GM12878 (cell line): ENCODE data around the gene MCC. TPM values are rescaled to one million over a fixed set of nuclear protein-coding genes. Genes with fewer than 3 reads are reported as not detected.

Experiments used
- ATAC-seq: fragments of 200-7000 bp; cut with Tn5 transposase; 3 replicates; pipeline ENCODE4 v1.9.1; 2020; ENCODE audit warnings: mild to moderate bottlenecking, moderate library complexity
- BruUV-seq: library from RNA; stranded (reverse); fragments of 400-500 nt; replicated peaks from 2 replicates; lab custom pipeline; 2021; lab: Mats Ljungman, UMichigan
- CTCF ChIA-PET: fragments of 300-600 bp; sonication (Branson Sonifier 250); formaldehyde crosslinking; extraction: SDS; loops from one replicate; lab custom pipeline; 2021; ENCODE audit warnings: inconsistent platforms; lab: Yijun Ruan, JAX
- POLR2A ChIA-PET: fragments of 350-600 bp; formaldehyde crosslinking; extraction: SDS; loops from one replicate; lab custom pipeline; 2021; ENCODE audit warnings: inconsistent platforms; lab: Charles Lee
- RAD21 ChIA-PET: fragments of 300-600 bp; sonication (Branson Sonifier 250); formaldehyde crosslinking; loops from one replicate; lab custom pipeline; 2023; ENCODE audit warnings: antibody characterized with exemption; ENCODE audit not compliant: unreplicated experiment; lab: Charles Lee
- SMC1A ChIA-PET: fragments of 300-600 bp; sonication (Branson Sonifier 250); formaldehyde crosslinking; loops from one replicate; lab custom pipeline; 2023; ENCODE audit not compliant: unreplicated experiment, uncharacterized antibody; lab: Charles Lee
- DNase-seq: peaks from one replicate; pipeline ENCODE4 v3.0.0-alpha.2; 2011; ENCODE audit warnings: low read depth, low spot score
- FAIRE-seq: peaks from 3 replicates; lab custom pipeline; 2011; peaks lifted over from hg19 to GRCh38; lab: Jason Lieb, UNC
- H2AFZ ChIP-seq: 2 replicates; pipeline ENCODE4 v1.6.0; 2011; ENCODE audit warnings: low read depth, low read length, control low read depth; ENCODE audit not compliant: control insufficient read depth
- H3K27ac ChIP-seq: 2 replicates; pipeline ENCODE4 v1.5.1; 2011; ENCODE audit warnings: control low read depth; ENCODE audit not compliant: control insufficient read depth, insufficient read depth
- H3K27me3 ChIP-seq, 2 experiments: replicated peaks in 1 of 2; 2 replicates each; pipeline versions ENCODE4 v1.6.0 to v1.6.1; 2011; ENCODE audit warnings: low read length in 1 of 2; ENCODE audit not compliant: control insufficient read depth in 2 of 2, insufficient read depth in 2 of 2
- H3K36me3 ChIP-seq, 2 experiments: 2 replicates each; pipeline ENCODE4 v1.5.1; 2011; ENCODE audit warnings: low read length in 1 of 2; ENCODE audit not compliant: control insufficient read depth in 2 of 2, insufficient read depth in 2 of 2
- H3K4me1 ChIP-seq: 2 replicates; pipeline ENCODE4 v1.6.1; 2011; ENCODE audit warnings: mild to moderate bottlenecking, low read length, moderate library complexity, mixed read lengths; ENCODE audit not compliant: control insufficient read depth, insufficient read depth
- H3K4me2 ChIP-seq: 2 replicates; pipeline ENCODE4 v1.6.0; 2011; ENCODE audit warnings: control low read depth; ENCODE audit not compliant: control insufficient read depth, insufficient read depth
- H3K4me3 ChIP-seq: fragments of 200-600 bp; sonication (generic); 2 replicates; pipeline ENCODE4 v1.5.1; 2016
- H3K79me2 ChIP-seq: 2 replicates; pipeline ENCODE4 v1.6.0; 2011; ENCODE audit warnings: low read length; ENCODE audit not compliant: control insufficient read depth, insufficient read depth
- H3K9ac ChIP-seq: 2 replicates; pipeline ENCODE4 v1.8.0; 2011; ENCODE audit warnings: low read length, control low read depth, mixed read lengths; ENCODE audit not compliant: control insufficient read depth, insufficient read depth
- H3K9me3 ChIP-seq: replicated peaks from 3 replicates; pipeline ENCODE4 v1.5.1; 2011; ENCODE audit warnings: mild to moderate bottlenecking, low read length; ENCODE audit not compliant: control insufficient read depth, insufficient read depth
- H4K20me1 ChIP-seq: 2 replicates; pipeline ENCODE4 v1.6.0; 2011; ENCODE audit not compliant: control insufficient read depth, insufficient read depth
- CREM ChIP-seq: IDR thresholded peaks from 2 replicates; pipeline ENCODE4 v1.6.1; 2014; ENCODE audit warnings: antibody characterized with exemption, low read depth
- GABPA ChIP-seq: IDR thresholded peaks from 2 replicates; pipeline ENCODE4 v1.6.1; 2014; ENCODE audit warnings: antibody characterized with exemption, low read depth, mild to moderate bottlenecking, inconsistent platforms
- MYB ChIP-seq: fragments of 150-350 bp; IDR thresholded peaks from 2 replicates; pipeline ENCODE4 v1.6.1; 2014; ENCODE audit warnings: mild to moderate bottlenecking, low read depth, low read length, borderline replicate concordance
- SKIL ChIP-seq: fragments of 450-650 bp; IDR thresholded peaks from 2 replicates; pipeline ENCODE4 v1.6.1; 2017; ENCODE audit warnings: mild to moderate bottlenecking, low read depth, inconsistent platforms; ENCODE audit not compliant: poor library complexity, severe bottlenecking
- ZNF274 ChIP-seq: IDR thresholded peaks from one replicate; pipeline ENCODE4 v1.8.0; 2011; ENCODE audit not compliant: insufficient read length, insufficient read depth
- WGBS: methylation state at CpG from one replicate; pipeline ENCODE4 v1.1.6; 2016; ENCODE audit warnings: low lambda C conversion rate; ENCODE audit not compliant: insufficient replicate concordance, insufficient coverage; ENCODE audit errors: missing lambda C conversion rate; 5-methylcytosine and 5-hydroxymethylcytosine counted together
- in situ Hi-C: fragments of 300-500 bp; cut with MboI; formaldehyde crosslinking; loops from 9 replicates; pipeline ENCODE4 v1.14.3; 2018; ENCODE audit warnings: mixed read lengths
- intact Hi-C: fragments of 100-400 bp; cut with micrococcal nuclease; formaldehyde crosslinking; loops from one replicate; pipeline ENCODE4 v1.14.2; 2022; ENCODE audit not compliant: unreplicated experiment
- polyA plus RNA-seq, 11 experiments: library from polyadenylated mRNA; depleted of rRNA in 4 of 11; unstranded in 6 of 11; stranded (reverse) in 5 of 11; fragments of >200 nt; fragmentation: Nextera tagmentation in 4 of 11; fragmentation: Illumina TruSeq in 1 of 11; extraction: Ambion mirVana in 4 of 11; extraction: Trizol in 1 of 11; gene quantifications; 1 replicate in 1 of 11; 2 replicates in 10 of 11; pipeline versions ENCODE4 v1.2.1 to v1.2.3, GENCODE V29; 2011 to 2016; ENCODE audit warnings: inconsistent platforms in 2 of 11, missing spikeins in 2 of 11, low read depth in 1 of 11
- total RNA-seq, 4 experiments: library from RNA; depleted of rRNA in 3 of 4; stranded (reverse); fragments of >200 nt in 3 of 4; fragmentation: Illumina TruSeq in 1 of 4; extraction: Trizol in 1 of 4; gene quantifications; 2 replicates each; pipeline versions ENCODE4 v1.2.1 to v1.2.3, GENCODE V29; 2013 to 2021
- TF ChIP-seq, protein P1 (sequence below): fragments of 450-650 bp; IDR thresholded peaks from 2 replicates; pipeline ENCODE4 v1.6.1; 2017; ENCODE audit warnings: mild to moderate bottlenecking, moderate library complexity
- TF ChIP-seq, protein P2 (sequence below): IDR thresholded peaks from 2 replicates; pipeline ENCODE4 v1.6.1; 2011; ENCODE audit warnings: borderline replicate concordance, low read depth, mild to moderate bottlenecking, moderate library complexity, mixed read lengths, low read length; ENCODE audit not compliant: insufficient read depth; ENCODE audit errors: extremely low read length

Gene MCC
- total and polyA plus RNA-seq, 10 of the 15 experiments (the other 5 are each of a cell fraction or from before 2014, with no cell fraction given): 0.03 to 0.86 (median 0.16) TPM

DNA sequence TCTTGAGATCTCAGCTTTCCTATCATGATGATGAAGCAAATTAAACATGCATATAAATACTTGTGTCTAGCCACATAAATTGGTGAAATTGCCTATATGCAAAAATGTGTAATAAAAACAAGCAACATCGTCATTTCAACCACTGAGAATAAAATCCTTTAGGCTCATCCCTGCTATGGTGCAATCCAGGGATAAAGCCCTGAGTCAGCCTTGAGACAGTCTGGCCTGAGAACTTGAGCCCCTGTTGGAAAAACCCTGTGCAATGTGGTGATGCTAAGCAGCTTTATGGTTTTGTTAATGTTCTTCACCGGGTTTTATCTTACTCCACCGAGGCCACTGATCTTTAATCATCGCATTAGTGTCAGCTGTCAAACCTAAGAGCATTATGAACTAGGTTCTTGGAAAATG is 341.1 kb downstream of the MCC start:
- ChIA-PET RAD21 (no interaction called here), SMC1A (no interaction called here), CTCF (interaction anchor here (1.4 kb wide), 1 partner anchor 151 kb away, joined by 4 read pairs; no protein-coding TSS in a partner anchor), POLR2A (no interaction called here)
- no peak for DNase-seq
- no peaks in the 10 kb centered on the region for H3K9me3 ChIP-seq
- H3K4me3 ChIP-seq: no peak overlapping the region
- BruUV-seq: no TSS peak
- H3K36me3 ChIP-seq: no peaks in the 10 kb centered on the region
- no peak overlapping the region for H2AFZ ChIP-seq
- intact Hi-C loops (no loop called here), in situ Hi-C loops (no loop called here)
- ATAC-seq: no peak
- H3K27ac ChIP-seq: no peak overlapping the region
- H3K9ac ChIP-seq: no peak overlapping the region
- no peak overlapping the region for H3K4me2 ChIP-seq
- FAIRE-seq: no peak
- WGBS: 74% methylated on average over 4 of the region's 4 CpGs
- no peaks in the 10 kb centered on the region for H3K4me1 ChIP-seq
- TF ChIP-seq, protein P1, sequence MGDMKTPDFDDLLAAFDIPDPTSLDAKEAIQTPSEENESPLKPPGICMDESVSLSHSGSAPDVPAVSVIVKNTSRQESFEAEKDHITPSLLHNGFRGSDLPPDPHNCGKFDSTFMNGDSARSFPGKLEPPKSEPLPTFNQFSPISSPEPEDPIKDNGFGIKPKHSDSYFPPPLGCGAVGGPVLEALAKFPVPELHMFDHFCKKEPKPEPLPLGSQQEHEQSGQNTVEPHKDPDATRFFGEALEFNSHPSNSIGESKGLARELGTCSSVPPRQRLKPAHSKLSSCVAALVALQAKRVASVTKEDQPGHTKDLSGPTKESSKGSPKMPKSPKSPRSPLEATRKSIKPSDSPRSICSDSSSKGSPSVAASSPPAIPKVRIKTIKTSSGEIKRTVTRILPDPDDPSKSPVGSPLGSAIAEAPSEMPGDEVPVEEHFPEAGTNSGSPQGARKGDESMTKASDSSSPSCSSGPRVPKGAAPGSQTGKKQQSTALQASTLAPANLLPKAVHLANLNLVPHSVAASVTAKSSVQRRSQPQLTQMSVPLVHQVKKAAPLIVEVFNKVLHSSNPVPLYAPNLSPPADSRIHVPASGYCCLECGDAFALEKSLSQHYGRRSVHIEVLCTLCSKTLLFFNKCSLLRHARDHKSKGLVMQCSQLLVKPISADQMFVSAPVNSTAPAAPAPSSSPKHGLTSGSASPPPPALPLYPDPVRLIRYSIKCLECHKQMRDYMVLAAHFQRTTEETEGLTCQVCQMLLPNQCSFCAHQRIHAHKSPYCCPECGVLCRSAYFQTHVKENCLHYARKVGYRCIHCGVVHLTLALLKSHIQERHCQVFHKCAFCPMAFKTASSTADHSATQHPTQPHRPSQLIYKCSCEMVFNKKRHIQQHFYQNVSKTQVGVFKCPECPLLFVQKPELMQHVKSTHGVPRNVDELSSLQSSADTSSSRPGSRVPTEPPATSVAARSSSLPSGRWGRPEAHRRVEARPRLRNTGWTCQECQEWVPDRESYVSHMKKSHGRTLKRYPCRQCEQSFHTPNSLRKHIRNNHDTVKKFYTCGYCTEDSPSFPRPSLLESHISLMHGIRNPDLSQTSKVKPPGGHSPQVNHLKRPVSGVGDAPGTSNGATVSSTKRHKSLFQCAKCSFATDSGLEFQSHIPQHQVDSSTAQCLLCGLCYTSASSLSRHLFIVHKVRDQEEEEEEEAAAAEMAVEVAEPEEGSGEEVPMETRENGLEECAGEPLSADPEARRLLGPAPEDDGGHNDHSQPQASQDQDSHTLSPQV: no peak
- TF ChIP-seq, protein P2, sequence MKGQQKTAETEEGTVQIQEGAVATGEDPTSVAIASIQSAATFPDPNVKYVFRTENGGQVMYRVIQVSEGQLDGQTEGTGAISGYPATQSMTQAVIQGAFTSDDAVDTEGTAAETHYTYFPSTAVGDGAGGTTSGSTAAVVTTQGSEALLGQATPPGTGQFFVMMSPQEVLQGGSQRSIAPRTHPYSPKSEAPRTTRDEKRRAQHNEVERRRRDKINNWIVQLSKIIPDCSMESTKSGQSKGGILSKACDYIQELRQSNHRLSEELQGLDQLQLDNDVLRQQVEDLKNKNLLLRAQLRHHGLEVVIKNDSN: no peak
- TF ChIP-seq CREM (no peak), ZNF274 (no peak), SKIL (no peak), GABPA (no peak), MYB (no peak)
- H3K27me3 ChIP-seq: no peaks in the 10 kb centered on the region; a peak in 2 of 4 replicates
- no peaks in the 10 kb centered on the region; the same call in 1 of the 2 replicates for H4K20me1 ChIP-seq
- H3K79me2 ChIP-seq: no peaks in the 10 kb centered on the region
